H1 (cell line): ENCODE results near the gene DDX23. TPM values are rescaled to one million over a fixed set of nuclear protein-coding genes. Genes with fewer than 3 reads are reported as not detected.
"Not testable (repeated sequence)": the region's sequence is repeated elsewhere in the genome, so short reads cannot be mapped to it uniquely, and the experiment has no call there.

ENCODE experiments used
- CTCF ChIA-PET: fragments of 300-600 bp; sonication (Branson Sonifier 250); formaldehyde crosslinking; loops from one replicate; lab custom pipeline; 2021; ENCODE audit not compliant: partially characterized antibody; lab: Charles Lee
- POLR2A ChIA-PET: fragments of 300-600 bp; sonication (Branson Sonifier 250); formaldehyde crosslinking; loops from one replicate; lab custom pipeline; 2021; ENCODE audit warnings: inconsistent platforms; ENCODE audit not compliant: partially characterized antibody; lab: Charles Lee
- DNase-seq, 2 experiments: peaks; one replicate each; pipeline versions ENCODE4 v3.0.0 to v3.0.0-alpha.2; 2010 to 2022; ENCODE audit warnings: low spot score in 2 of 2, low read depth in 1 of 2, mixed read lengths in 1 of 2
- FAIRE-seq: peaks from 2 replicates; lab custom pipeline; 2011; peaks lifted over from hg19 to GRCh38; lab: Jason Lieb, UNC
- H2AFZ ChIP-seq: 2 replicates; pipeline ENCODE4 v1.8.1; 2012; ENCODE audit warnings: low read length, inconsistent platforms
- H2AK5ac ChIP-seq: 2 replicates; pipeline ENCODE4 v1.6.1; 2013; ENCODE audit warnings: low read depth, low read length
- H2BK120ac ChIP-seq: replicated peaks from 2 replicates; pipeline ENCODE3; 2013; ENCODE audit warnings: low read depth, low read length, inconsistent platforms
- H2BK12ac ChIP-seq: 2 replicates; pipeline ENCODE4 v1.6.1; 2013; ENCODE audit warnings: low read depth, low read length
- H2BK15ac ChIP-seq: 2 replicates; pipeline ENCODE4 v1.6.1; 2013; ENCODE audit warnings: low read length
- H2BK20ac ChIP-seq: 2 replicates; pipeline ENCODE4 v1.6.1; 2013; ENCODE audit warnings: low read length
- H2BK5ac ChIP-seq: 2 replicates; pipeline ENCODE4 v1.6.1; 2013; ENCODE audit warnings: low read depth, low read length
- H3K14ac ChIP-seq: 2 replicates; pipeline ENCODE4 v1.6.1; 2013; ENCODE audit warnings: inconsistent platforms; ENCODE audit not compliant: insufficient read length
- H3K18ac ChIP-seq: 2 replicates; pipeline ENCODE4 v1.6.1; 2013; ENCODE audit warnings: low read length; ENCODE audit errors: extremely low read depth
- H3K23ac ChIP-seq: 2 replicates; pipeline ENCODE4 v1.6.1; 2013; ENCODE audit warnings: inconsistent platforms; ENCODE audit not compliant: insufficient read length
- H3K23me2 ChIP-seq: 2 replicates; pipeline ENCODE4 v1.6.1; 2013; ENCODE audit warnings: low read depth, low read length
- H3K27ac ChIP-seq: 2 replicates; pipeline ENCODE4 v1.6.1; 2011; ENCODE audit warnings: low read depth, low read length, inconsistent platforms
- H3K27me3 ChIP-seq, 4 experiments: replicated peaks in 1 of 4; 1 replicate in 1 of 4; 2 replicates in 3 of 4; pipeline versions ENCODE4 v1.6.1 to v1.8.1; 2011 to 2013; ENCODE audit warnings: low read length in 3 of 4, mild to moderate bottlenecking in 3 of 4, inconsistent platforms in 2 of 4, mixed read lengths in 2 of 4, moderate library complexity in 1 of 4; ENCODE audit not compliant: control insufficient read depth in 3 of 4, insufficient read depth in 3 of 4; ENCODE audit errors: extremely low read depth in 1 of 4
- H3K36me3 ChIP-seq, 4 experiments: 2 replicates each; pipeline versions ENCODE4 v1.6.1 to v1.8.1; 2011 to 2013; ENCODE audit warnings: mild to moderate bottlenecking in 4 of 4, low read length in 3 of 4, moderate library complexity in 2 of 4, control low read depth in 1 of 4, inconsistent platforms in 1 of 4; ENCODE audit not compliant: insufficient read depth in 4 of 4, control insufficient read depth in 2 of 4
- H3K4ac ChIP-seq: replicated peaks from 2 replicates; pipeline ENCODE3; 2013; ENCODE audit warnings: low read length, low read depth, mixed read lengths, inconsistent platforms; ENCODE audit not compliant: insufficient read length
- H3K4me1 ChIP-seq, 4 experiments: replicated peaks in 1 of 4; 1 replicate in 1 of 4; 2 replicates in 3 of 4; pipeline versions ENCODE4 v1.6.1 to v1.8.1; 2011 to 2013; ENCODE audit warnings: low read length in 3 of 4, inconsistent platforms in 2 of 4, mixed read lengths in 1 of 4; ENCODE audit not compliant: insufficient read depth in 4 of 4, control insufficient read depth in 3 of 4
- H3K4me2 ChIP-seq, 2 experiments: 2 replicates each; pipeline versions ENCODE4 v1.6.1 to v1.8.1; 2011 to 2013; ENCODE audit warnings: low read depth in 2 of 2, low read length in 2 of 2, control low read depth in 1 of 2, inconsistent platforms in 1 of 2, mild to moderate bottlenecking in 1 of 2; ENCODE audit not compliant: insufficient read depth in 1 of 2
- H3K4me3 ChIP-seq, 4 experiments: fragments of 200-600, 300-600 bp in 1 of 4; sonication (generic), shearing (Covaris generic), sonication (Bioruptor Twin) in 1 of 4; 2 replicates each; pipeline versions ENCODE4 v1.5.1 to v1.8.1; 2011 to 2016; ENCODE audit warnings: low read length in 4 of 4, low read depth in 3 of 4, control low read depth in 2 of 4, inconsistent platforms in 2 of 4, mild to moderate bottlenecking in 2 of 4, mixed read lengths in 1 of 4, moderate library complexity in 1 of 4; ENCODE audit not compliant: insufficient read depth in 2 of 4; ENCODE audit errors: extremely low read depth in 1 of 4
- H3K56ac ChIP-seq: replicated peaks from 2 replicates; pipeline ENCODE3; 2013; ENCODE audit warnings: low read depth, mild to moderate bottlenecking, mixed read lengths, low read length, inconsistent platforms; ENCODE audit not compliant: insufficient read length
- H3K79me1 ChIP-seq: 2 replicates; pipeline ENCODE4 v1.6.1; 2013; ENCODE audit warnings: low read depth, low read length, control low read depth
- H3K79me2 ChIP-seq, 2 experiments: 2 replicates each; pipeline versions ENCODE4 v1.6.1 to v1.8.1; 2012 to 2013; ENCODE audit warnings: low read length in 2 of 2, mild to moderate bottlenecking in 2 of 2, inconsistent platforms in 1 of 2; ENCODE audit not compliant: insufficient read depth in 2 of 2, control insufficient read depth in 1 of 2
- H3K9ac ChIP-seq, 4 experiments: replicated peaks in 1 of 4; 1 replicate in 1 of 4; 2 replicates in 3 of 4; pipeline versions ENCODE4 v1.6.1 to v1.8.1; 2011 to 2013; ENCODE audit warnings: low read depth in 3 of 4, low read length in 3 of 4, control low read depth in 2 of 4, mild to moderate bottlenecking in 2 of 4, moderate library complexity in 2 of 4, inconsistent platforms in 1 of 4; ENCODE audit errors: extremely low read depth in 1 of 4
- H3K9me3 ChIP-seq, 2 experiments: 2 replicates each; pipeline versions ENCODE4 v1.6.1 to v1.8.1; 2012 to 2013; ENCODE audit warnings: mild to moderate bottlenecking in 2 of 2, moderate library complexity in 2 of 2, control low read depth in 1 of 2, inconsistent platforms in 1 of 2, low read depth in 1 of 2, low read length in 1 of 2, mixed read lengths in 1 of 2; ENCODE audit not compliant: insufficient read depth in 2 of 2
- H4K20me1 ChIP-seq, 2 experiments: replicated peaks in 1 of 2; 2 replicates each; pipeline versions ENCODE3 to v1.8.1; 2011 to 2013; ENCODE audit warnings: inconsistent platforms in 2 of 2, low read length in 2 of 2, mild to moderate bottlenecking in 1 of 2; ENCODE audit not compliant: insufficient read depth in 2 of 2, control insufficient read depth in 1 of 2
- H4K5ac ChIP-seq: 2 replicates; pipeline ENCODE4 v1.6.1; 2013; ENCODE audit warnings: low read length, low read depth, mixed read lengths, inconsistent platforms; ENCODE audit not compliant: insufficient read length
- H4K8ac ChIP-seq: 2 replicates; pipeline ENCODE4 v1.8.0; 2013; ENCODE audit warnings: mild to moderate bottlenecking, moderate library complexity, low read length, inconsistent platforms; ENCODE audit not compliant: insufficient read depth; ENCODE audit errors: extremely low read depth
- H4K91ac ChIP-seq: replicated peaks from 2 replicates; pipeline ENCODE3; 2013; ENCODE audit warnings: low read length, mixed read lengths, inconsistent platforms; ENCODE audit not compliant: insufficient read length
- WGBS, 2 experiments: shearing (Covaris generic) in 1 of 2; methylation state at CpG; one replicate each; pipeline versions ENCODE4 v1.1.6 to v1.1.7; 2013 to 2015; ENCODE audit warnings: low lambda C conversion rate in 2 of 2, mixed read lengths in 2 of 2, inconsistent platforms in 1 of 2, low coverage in 1 of 2, missing lambda C conversion rate in 1 of 2; ENCODE audit not compliant: insufficient replicate concordance in 2 of 2, insufficient coverage in 1 of 2, insufficient read length in 1 of 2; ENCODE audit errors: extremely low coverage in 1 of 2, missing lambda C conversion rate in 1 of 2; 5-methylcytosine and 5-hydroxymethylcytosine counted together
- polyA plus RNA-seq, 7 experiments: library from polyadenylated mRNA; depleted of rRNA in 3 of 7; stranded (reverse) in 5 of 7; unstranded in 2 of 7; fragments of >200 nt in 5 of 7; fragments of 200-250 nt in 2 of 7; gene quantifications; 1 replicate in 5 of 7; 2 replicates in 1 of 7; 4 replicates in 1 of 7; pipeline versions ENCODE4 v1.2.1 to v1.2.3, GENCODE V29; 2011 to 2013; ENCODE audit warnings: missing spikeins in 2 of 7, mixed read lengths in 2 of 7
- total RNA-seq: library from RNA; stranded (reverse); fragmentation: NEBNext Ultra II Directional; extraction: Animal tissue kit (Norgen Biotek cat#: 25700); gene quantifications from 2 replicates; pipeline ENCODE4 v1.2.1, GENCODE V29; 2021

Gene DDX23
- total and polyA plus RNA-seq, 2 of the 8 experiments (the other 6 are each of a cell fraction or from before 2014, with no cell fraction given): 43.5 to 107 TPM

GRCh38 chr12:48860236-48860635 lies 8.3 kb upstream of the DDX23 start:
- not testable (repeated sequence) for H3K27ac ChIP-seq, H2AK5ac ChIP-seq, H3K56ac ChIP-seq, H2BK120ac ChIP-seq, FAIRE-seq, H2BK5ac ChIP-seq, H4K8ac ChIP-seq, H3K23me2 ChIP-seq, H2BK12ac ChIP-seq, H3K27me3 ChIP-seq, DNase-seq, H3K18ac ChIP-seq, H3K9ac ChIP-seq, H4K5ac ChIP-seq, H3K4me2 ChIP-seq, H3K4me3 ChIP-seq, H4K91ac ChIP-seq, H2BK15ac ChIP-seq, H3K9me3 ChIP-seq, H3K4ac ChIP-seq, H3K14ac ChIP-seq, H3K79me1 ChIP-seq, H3K23ac ChIP-seq, H2BK20ac ChIP-seq, H2AFZ ChIP-seq
- H3K36me3 ChIP-seq: peaks cover 22 to 55% (median 34%) of the 10 kb centered on the region in 4 experiments
- WGBS, 2 experiments: 97% methylated on average over 3 of the region's 5 CpGs; no CpG with 5 or more reads in 1 of the 2 experiments
- peaks cover 4 to 22% (median 17%) of the 10 kb centered on the region in 4 experiments for H3K4me1 ChIP-seq
- peaks cover 12 to 23% of the 10 kb centered on the region in 2 experiments for H4K20me1 ChIP-seq
- CTCF ChIA-PET: interaction anchor here (0.7 to 26.4 kb wide), 7 partner anchors 22 to 128 kb away, joined by 3 to 678 read pairs (median 4); a partner anchor contains a TSS
- POLR2A ChIA-PET: interaction anchor here (0.6 to 22.9 kb wide), 10 partner anchors 6 to 168 kb away, joined by 3 to 651 read pairs (median 4); partner anchors contain the start of gene DDX23
- peaks cover 3 to 29% of the 10 kb centered on the region in 2 experiments; a peak in 3 of 4 replicates for H3K79me2 ChIP-seq
